Stimulated activated CD8-positive, alpha-beta memory T cell treated with anti-CD3 and anti-CD28 coated beads, Interleukin-7, amount 100 ng/mL, for 4 hours (primary cell): ENCODE measurements around the gene HCAR3.

ENCODE experiments used
- DNase-seq, 2 donors: peaks; one replicate each; pipeline ENCODE4 v3.0.0-alpha.2; 2020; ENCODE audit warnings: low read depth in 2 of 2

The HCAR3 gene

DNA sequence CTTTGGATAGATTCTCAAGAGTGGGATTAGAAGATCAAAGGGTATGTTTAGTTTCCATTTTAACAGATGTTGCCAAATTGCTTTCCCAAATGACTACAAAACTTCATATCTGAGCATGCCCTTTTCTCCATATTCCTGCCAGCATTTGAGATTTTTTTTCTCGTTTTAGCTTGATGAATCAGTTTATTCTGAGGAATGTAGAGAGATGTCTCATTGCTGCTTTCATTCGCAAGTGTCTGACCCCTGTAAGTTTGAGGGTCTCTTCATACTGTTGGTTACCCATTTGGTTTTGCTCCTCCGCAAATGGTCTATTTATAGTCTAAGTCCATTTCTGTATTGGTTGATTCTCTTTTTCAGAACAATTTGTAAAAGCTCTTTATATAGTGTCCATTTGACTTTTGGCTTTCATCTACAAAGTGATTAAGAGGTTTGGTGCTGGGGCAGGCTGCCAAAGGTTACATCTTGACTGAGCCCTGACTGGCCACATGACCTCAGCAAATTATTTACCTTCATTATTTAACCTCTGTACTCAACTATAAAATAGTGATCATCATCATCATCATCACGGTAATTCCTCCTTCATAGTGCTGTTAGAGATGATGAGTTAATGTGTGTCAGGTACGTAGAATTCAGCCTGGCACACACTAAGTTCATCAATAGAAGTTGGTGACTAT lies 47.1 kb downstream of the HCAR3 start:
- DNase-seq, result no peak

DNA sequence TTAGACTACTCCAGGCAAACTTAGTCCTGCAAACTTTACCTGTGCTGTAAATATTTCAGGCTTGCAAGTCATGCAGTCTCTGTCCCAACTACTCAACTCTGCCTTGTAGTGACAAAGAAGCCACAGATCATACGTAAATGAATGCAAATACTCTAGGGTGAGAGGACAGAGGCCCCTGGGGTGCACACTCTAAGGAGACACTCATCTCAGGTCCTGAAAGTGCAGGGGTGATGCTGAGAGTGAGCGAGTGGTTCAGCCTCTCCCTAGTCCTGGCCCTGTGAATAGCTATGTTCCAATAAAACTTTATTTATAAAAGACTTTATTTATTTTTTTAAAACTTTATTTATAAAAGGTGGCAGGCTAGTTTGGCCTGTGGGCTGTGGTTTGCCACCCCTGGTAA lies 48.3 kb downstream of the HCAR3 start:
- DNase-seq, result no peak

DNA sequence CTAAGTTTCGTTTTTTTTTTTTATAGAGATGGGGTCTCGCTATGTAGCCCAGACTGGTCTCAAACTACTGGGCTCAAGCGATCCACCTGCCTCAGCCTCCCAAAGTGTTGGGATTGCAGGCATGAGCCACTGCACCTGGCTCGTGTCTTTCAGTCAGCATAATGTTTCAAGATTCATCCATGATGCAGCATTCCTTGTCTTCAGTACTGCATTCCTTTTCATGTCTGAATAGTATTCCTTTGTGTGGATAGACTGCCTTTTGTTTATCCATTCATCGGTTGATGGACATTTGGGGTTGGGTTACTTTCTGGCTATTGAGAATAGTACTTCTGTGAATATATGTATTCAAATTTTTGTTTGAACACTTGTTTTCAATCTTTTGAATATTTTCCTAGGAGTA lies 50.9 kb downstream of the HCAR3 start:
- no peak for DNase-seq

DNA sequence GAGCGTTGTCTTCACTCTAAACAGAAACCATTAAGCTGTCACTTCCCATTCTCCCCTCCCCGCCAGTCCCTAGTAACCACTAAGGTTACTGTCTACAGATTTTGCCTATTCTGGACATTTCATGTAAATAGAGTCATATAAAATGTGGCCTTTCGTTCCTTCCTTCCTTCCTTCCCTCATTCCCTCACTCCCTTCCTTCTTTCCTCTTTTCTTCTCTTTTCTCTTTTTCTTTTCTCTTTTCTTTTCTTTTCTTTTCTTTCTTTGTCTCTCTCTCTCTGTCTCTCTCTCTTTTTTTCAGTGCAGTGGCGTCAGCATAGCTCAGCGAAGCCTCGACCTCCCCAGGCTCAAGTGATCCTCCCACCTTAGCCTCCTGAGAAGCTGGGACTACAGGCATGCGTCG lies 51.3 kb downstream of the HCAR3 start:
- DNase-seq, result no peak
